CD4-positive, alpha-beta T cell treated with Interleukin-10 for 1 hour (primary cell): ENCODE measurements around the gene SPACA6.
A peak's percentile ranks its signal among the peaks of the same experiment; 100 is the strongest.
"Not testable (repeated sequence)": the region's sequence is repeated elsewhere in the genome, so short reads cannot be mapped to it uniquely, and the experiment has no call there.

Experiments used
- DNase-seq: peaks from one replicate; pipeline ENCODE4 v3.0.0-alpha.2; 2020

The SPACA6 gene, protein sequence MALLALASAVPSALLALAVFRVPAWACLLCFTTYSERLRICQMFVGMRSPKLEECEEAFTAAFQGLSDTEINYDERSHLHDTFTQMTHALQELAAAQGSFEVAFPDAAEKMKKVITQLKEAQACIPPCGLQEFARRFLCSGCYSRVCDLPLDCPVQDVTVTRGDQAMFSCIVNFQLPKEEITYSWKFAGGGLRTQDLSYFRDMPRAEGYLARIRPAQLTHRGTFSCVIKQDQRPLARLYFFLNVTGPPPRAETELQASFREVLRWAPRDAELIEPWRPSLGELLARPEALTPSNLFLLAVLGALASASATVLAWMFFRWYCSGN

DNA sequence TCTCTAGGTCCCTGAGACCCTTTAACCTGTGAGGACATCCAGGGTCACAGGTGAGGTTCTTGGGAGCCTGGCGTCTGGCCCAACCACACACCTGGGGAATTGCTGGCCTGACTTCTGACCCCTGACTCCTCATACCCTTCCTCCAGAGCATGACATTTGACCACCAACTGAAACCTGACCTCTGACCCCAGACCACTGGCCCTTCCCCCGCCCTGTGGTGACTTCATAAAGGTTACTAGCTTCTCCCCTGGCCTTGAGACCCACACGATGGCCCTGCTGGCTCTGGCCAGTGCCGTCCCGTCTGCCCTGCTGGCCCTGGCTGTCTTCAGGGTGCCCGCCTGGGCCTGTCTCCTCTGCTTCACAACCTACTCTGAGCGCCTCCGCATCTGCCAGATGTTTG, at the start of gene SPACA6:
Gene SPACA6, plus strand, starts transcription at position 71 of the 400 bp plus-strand sequence. Its CDS starts 197 bp downstream, at position 268.
- no peak for DNase-seq

DNA sequence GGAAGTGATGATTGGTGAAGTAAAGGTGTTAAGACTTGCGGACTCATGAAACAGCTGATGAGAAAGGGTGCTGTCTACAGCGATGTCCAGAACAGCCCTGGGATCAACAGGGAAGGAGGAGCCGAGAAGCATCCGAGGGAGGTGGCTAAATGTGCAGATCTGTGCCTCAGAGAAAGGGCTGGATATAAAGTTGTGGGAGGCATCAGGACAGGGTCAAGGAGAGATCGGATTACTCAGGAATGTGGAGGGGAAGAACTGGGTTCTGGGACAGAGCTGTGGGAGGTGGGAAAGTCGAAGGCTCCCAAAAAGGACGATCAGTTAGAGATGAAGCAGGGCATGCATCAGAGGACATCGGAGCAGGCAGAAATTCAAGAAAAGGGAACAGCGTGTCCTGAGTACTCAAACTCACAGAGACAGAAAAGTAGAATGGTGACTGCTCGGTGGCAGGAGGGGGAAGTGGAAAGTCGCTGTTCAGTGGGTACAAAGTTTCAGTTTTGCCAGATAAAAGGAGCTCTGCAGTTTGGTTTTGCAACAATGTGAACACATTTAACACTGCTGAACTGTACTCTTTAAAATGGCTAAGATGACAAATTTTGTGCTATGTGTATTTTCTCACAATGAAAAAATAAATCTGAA, 48.4 kb upstream of the SPACA6 start:
- DNase-seq: no peak

DNA sequence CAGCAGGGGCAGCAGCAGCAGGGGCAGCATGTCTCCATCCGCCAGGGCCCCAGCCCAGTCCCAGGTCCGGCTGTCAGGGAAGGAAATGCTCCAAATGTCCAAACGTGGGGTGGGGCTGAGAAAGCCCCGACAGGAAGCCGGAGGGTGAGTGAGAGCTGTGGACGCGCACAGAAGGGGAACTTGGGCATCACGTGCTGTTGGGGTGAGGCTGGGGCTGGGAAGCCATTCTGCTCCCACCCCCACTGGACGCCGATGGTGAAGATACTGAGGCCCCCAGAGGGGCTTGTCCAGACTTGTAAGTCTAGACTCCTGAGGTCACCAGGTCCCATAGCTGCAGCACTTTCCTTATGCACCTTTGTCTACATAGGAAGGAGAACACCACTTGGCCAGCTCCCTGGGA, 46.4 kb upstream of the SPACA6 start, which contains the start of gene SIGLEC14:
Gene SIGLEC14, minus strand, starts transcription at position 96 of the 400 bp plus-strand sequence. Its CDS starts 66 bp downstream, at position 30.
- not testable (repeated sequence) for DNase-seq

DNA sequence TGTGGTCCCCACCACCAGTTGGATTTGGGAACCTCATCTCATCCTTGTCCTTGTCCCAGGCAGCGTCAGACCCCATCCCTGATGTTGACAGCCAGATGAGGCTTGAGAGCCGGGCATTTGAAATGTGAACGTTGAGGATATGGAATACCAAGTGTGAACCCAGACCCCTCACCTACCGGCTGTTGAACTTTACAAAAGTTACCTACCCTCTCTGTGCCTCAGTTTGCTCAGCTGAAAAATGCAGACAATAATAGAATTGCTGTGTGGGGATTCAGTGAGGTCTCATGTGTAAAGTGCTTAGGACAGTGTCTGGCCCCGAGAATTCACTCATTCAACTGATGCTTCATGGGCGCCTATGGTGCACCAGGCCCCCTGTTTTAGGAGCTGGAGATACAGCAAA, 45.8 kb upstream of the SPACA6 start:
- DNase-seq: no peak

DNA sequence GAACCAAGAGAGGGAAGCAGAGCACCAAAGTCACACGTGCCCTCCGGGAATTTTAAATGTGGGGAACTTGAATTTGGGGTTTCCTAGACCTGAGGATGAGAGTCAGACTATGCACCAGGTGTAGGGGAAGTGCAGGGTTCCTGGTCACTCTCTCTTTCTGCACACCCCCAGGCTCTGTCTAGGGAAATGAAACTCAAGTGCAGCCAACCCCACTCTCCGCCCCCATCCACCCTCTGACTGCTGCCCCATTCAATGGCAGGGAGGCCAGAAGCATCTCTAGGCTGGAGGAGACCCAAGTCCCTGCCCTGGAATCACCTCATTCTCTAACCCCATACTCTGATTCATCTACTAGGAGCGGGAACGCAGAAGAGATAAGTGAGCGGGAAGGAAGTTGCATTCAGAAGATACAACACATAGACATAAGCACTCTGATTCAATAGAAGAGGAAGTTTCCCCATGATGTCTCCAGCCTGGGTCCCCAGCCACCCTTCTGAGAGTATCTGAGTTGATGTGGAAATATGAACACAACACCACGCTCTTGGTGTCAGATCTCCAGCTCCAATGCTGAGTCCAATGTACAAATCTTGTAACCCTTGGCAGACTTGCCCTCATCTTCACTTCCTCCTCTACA, 41.8 kb upstream of the SPACA6 start:
- DNase-seq: no peak

DNA sequence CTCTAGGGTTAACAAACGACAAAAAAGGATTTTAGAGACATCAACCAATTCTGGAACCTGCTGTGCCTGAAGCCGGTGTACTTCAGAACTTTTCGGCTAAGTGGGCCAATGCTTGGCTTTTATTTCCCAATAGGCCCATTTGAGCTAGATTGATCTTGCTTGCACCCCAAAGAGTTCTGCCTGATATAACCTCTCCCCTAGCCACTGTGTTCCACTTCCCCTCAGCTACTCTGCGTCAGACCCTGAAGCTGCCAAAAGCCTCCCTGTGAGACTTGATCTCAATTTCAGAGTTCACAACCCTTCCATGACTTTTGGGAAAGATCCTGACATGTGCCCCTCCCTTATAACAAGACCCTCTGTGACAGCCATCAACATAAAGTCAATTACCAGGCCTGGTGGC, 40.9 kb upstream of the SPACA6 start:
- no peak for DNase-seq

DNA sequence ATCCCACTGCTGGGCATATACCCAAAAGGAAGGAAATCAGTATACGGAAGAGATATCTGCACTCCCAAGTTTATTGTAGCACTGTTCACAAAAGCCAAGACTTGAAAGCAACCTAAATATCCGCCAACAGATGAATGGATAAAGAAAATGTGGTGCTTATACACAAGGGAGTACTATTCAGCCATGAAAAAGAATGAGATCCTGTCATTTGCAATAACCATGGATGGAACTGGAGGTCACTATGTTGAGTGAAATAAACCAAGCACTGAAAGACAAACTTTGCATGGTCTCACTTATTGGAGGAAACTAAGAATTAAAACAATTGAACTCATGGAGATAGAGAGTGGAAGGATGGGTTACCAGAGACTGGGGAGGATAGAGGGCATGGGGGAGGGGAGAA, 40.0 kb upstream of the SPACA6 start:
- no peak for DNase-seq

DNA sequence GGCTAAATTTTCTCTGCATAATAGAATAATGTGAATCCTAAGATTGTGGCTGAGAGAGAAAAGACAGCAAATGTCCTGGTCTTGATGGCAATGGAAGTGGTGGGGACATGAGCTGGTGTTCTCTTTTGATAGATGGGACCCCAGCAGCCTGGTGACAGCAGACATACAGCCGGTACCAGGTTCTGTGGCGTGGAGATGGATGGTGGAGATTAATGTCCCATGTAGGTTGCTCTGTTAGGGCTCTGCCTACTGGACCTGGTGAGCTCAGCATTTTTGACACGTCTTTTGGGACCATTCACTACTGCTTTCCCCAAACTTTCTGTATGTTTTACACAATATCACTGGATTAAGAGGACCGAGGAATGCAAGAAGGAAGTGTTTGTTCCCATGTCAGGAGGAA, 38.3 kb upstream of the SPACA6 start:
- DNase-seq: no peak

DNA sequence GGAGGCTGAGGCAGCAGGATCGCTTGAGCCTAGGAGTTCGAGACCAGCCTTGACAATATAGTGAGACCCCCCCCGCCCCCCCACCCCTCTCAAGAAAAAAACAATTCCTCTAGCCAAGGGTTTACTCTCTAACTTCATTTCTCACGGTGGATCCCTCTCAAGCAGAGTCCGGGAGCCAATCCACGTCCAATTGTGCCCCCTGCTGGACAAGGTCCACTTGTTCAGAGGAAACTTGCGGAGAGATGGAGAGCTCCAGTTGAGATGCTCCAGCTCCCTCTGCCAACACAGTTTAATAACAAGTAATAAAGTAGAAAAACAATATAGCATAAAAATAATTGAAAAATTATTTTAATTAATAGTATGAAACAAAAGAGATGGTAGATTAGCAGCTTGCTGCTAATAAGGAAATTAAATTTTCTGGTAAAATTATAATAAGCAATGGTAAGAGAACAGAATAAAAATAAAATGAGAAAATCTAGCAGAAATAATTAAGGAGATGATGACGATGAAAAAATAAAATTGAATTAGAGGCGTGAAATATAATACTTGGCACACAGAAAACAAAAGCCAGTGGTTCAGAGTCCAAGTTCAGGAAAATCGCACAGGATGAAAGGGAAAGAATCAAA, 32.0 kb upstream of the SPACA6 start:
- peak; percentile 51 for DNase-seq

DNA sequence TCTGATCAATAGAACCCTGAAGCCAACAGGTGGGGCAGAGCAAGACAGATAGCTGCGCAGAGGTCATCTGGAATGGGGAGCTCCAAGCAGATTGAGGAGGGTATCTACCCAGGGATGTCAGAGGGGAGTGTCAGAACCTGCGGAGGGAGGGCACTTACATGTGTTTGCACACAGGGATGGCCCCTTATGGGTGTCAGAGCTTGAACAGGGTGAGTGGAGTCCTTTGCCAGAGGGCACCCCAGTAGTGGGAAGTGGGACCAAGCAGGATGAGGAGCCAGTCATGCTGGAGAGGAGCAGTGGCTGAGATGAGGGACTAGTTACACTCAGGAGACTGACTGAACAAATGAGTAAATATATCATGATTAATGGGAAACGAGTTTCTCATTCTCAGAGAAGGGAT, 29.5 kb upstream of the SPACA6 start:
- DNase-seq: no peak

DNA sequence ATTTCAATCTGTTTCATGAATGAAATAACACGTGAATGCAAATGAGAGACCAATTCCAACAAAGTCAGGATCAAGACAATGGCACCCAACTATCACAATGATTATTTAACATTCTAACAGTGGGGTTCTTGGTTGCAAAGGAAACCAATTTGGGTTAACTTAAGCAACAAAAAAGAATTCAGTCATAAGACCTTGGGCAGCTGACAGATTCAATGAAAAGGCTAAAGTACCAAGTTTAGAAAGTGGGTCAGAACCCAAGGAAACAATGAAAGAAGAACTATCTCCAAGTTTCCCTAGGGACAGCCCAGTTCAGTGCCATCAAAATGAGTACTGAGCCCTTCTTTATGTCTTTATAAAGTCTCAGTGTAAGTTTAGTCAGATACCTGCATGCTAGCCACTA, 29.0 kb upstream of the SPACA6 start:
- DNase-seq: no peak

DNA sequence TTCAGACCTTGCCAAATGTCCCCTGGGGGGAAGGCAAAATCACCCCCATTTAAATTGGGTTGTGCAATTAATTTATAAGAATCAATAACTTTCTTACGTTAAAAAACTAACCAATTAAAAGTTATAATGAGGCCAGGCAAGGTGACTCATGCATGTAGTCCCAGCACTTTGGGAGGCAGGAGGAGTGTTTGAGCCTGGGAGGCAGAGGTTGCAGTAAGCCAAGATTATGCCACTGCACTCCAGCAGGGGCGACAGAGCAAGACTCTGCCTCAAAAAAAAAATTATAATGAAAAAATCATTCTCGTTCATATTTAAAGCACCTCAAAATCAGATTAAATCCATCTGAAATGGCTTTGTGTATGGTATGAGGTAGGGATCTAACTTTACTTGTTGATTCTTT, 28.1 kb upstream of the SPACA6 start:
- DNase-seq: no peak

DNA sequence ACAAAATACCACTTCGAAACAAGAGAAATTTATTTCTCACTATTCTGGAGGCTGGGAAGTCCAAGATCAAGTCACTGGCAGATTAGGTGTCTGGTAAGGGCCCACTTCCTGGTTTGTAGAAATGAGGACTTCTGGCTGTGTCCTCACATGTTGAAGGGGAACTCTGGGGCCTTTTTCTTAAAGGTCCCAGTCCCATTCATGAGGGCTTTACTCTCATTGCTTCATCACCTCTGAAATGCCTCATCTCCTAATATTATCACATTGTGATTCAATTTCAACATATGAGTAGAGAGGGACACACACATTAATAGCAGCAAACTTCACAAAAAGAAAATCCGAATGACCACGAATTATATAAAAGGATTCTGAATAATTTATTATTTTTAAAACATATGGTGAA, 24.9 kb upstream of the SPACA6 start:
- DNase-seq: no peak

DNA sequence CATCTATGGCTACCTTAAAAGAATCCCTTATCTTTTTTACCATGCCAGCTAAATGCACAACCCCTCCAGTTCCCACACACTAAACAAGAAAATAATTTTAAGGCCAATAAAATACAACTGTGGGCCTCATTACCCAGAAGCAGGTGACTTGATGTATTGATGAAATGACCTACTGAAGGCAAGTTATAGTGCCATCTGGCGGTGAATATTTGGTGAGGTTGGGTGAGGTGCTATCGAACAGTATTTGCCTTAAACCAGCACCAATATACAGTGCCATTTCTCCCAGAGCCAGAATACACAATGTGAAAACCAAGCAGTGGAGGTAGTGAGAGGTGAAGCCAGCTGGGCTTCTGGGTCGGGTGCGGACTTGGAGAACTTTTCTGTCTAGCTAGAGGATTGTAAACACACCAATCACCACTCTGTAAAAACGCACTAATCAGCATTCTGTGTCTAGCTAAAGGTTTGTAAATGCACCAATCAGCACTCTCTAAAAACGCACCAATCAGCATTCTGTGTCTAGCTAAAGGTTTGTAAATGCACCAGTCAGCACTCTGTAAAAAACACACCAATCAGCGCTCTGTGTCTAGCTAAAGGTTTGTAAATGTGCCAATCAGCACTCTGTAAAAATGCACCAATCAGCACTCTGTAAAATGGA, 17.1 kb upstream of the SPACA6 start:
- peak; percentile 35 for DNase-seq

DNA sequence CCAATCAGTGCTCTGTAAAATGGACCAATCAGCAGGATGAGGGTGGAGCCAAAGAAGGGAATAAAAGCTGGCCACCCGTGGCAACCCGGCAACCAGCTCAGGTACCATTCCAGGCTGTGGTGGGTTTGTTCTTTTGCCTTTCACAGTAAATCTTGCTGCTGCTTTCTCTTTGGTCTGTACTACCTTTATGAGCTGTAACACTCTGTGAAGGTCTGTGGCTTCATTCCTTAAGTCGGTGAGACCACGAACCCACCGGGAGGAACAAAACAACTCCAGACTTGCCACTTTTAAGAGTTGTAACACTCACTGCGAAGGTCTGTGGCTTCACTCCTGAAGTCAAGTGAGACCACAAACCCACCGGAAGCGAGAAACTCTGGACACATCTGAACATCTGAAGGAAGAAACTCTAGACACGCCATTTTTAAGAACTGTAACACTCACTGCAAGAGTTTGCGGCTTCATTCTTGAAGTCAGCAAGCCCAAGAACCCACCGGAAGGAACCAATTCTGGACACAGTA, 16.5 kb upstream of the SPACA6 start:
- peak; percentile 41 for DNase-seq

DNA sequence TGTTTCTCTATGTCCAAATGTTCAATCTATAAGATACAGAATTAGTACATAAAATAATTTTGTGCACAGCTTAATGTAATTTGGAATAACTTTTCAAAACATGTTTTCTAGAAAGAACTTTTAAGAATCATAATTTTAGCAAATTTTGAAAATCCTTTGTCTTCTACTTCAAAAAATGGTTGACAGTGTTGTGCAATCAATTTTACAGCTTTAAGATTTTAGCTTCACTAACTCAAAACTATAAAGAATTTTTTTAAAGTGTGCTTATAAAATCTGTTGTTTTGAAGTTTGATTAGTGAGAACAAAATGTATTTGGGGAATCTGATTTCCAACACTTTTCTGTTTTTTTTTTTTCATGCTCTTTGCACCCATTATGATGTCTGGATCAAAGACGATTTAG, 12.7 kb upstream of the SPACA6 start:
- DNase-seq: no peak

DNA sequence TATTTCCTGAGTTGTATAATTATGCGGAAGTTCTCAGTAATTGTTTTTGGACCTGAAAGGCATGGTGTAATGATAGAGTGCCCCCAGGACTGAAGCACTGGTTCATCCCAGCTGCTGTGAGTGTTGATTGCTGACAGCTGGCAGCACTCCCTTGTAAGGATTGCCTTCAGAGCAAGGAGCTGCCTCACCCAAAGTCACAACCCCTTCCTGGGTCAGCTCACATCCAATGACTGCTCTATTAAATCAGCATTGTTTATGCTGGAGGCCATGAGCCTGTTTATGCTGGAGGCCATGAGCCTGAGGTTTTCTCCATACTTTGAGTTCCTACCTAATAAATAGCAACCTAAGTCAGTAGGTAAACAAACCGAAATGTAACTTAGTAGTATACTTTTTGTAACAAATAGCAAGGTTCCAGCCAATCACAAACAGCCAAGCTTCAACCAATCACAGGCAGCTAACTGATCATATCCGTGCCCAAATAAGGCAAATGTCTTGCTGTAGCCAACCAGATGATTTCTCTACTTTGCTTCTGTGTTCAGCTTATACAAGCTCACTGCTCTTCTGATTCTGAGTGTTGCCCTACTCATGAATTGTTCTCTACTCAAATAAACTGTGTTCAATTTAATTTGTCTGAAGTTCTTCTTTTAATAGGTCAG, 11.7 kb upstream of the SPACA6 start:
- DNase-seq: no peak

DNA sequence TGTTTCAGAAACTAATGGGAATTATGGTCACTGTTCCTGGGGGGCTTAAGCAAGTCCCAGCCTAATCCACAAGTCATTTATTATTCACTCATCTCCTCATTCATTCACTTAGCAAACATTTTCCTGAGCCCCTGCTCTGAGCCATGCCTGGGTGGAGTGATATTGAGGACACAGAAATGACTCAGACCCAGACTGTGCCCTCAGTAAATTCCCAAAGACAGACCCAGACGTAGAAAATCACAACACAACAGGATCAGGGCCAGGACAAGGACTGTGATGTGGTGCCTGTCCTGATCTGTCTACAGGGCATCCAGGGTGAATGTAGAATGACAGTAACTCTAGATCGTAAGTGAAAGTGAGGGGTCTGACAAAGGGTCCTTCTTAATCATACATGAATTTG, 7.0 kb upstream of the SPACA6 start:
- no peak for DNase-seq

DNA sequence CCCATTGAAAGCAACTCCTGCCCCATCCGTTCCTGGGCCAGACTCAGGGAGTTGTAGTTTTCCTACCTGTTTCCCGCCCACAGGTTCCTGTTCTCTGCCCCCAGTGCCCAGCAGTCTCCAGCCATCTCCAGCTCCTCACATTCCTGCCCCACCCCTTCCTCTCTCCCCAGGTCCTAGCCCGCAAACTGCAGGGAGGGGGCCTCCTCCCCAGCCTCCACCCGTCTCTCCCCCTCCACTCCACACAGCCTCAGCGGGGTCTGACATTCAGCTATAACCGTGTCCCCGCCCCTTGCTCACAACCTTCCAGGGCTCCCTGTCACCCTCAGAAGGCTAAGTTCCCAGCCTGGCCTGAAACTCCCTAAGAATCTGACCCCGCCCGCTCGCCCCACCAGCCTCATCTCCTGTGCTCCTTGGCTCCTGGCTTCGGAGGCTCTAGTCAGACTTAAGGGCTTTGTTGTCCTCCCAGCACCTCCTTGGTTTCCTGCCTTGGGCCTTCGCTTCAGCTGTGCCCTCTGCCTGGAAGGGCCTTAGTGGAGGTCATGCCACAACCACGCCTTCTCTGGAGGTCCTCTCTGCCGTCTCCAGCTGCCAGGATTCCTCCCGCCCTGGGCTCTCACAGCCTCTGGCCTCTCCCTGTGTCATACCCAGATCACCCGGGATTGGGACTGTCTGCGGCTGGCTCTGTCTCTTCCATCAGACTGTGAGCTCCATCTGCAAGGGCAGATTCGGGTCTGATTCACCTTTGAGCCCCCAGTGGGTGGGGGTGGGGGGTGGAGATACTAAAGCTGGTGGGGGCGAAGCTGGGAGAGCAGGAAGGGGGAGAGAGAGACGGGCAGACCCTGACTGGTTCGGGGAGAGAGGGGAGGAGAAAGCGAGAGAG, 5.1 kb upstream of the SPACA6 start:
- no peak for DNase-seq

DNA sequence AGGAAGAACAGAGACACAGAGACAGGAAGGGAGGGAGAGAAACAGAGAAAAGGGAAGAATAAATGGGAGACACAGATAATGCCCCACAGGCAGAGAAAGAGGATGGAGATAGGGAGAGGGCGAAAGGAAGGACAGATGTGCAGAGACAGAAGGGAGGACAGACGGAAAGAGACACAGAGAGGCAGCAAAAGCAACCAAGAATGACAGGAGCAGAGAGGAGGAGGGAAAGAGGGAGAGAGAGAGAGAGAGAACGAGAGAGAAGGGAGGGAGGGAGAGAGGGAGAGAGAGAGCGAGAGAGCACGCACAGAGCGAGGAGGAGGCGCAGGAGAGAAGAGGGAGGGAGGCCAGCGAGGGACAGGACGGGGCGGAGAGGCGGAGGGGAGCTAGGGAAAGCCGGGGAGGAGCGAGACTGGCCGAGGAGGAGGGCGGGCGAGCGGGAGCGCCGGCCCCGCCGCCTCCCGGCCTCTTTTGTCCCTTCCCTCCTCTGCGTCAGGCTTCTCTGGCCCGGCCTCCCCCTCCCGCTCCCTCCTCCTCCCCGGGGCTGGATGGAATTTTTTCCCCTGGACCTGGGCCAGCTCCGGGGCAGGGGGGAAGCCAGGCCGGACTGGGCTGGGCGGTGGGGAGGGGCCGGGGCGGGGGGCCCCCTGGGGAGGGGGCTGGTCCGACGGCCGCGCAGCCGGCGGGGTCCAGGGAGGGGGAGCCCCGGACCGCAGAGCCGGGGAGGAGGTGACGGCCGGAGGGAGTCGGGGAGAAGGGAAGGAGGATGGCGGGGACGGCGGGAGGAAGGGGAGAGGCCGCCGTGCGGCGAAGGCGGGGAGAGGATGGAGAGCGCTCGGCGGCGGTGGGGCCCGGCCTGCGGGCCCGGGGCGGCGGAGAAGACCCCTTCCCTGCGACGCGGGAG, 4.2 kb upstream of the SPACA6 start:
- peak; percentile 26 for DNase-seq
